Measurements from ENCODE around the gene LMF2.
"Not testable (repeated sequence)": the region's sequence is repeated elsewhere in the genome, so short reads cannot be mapped to it uniquely, and the experiment has no call there.

DNA sequence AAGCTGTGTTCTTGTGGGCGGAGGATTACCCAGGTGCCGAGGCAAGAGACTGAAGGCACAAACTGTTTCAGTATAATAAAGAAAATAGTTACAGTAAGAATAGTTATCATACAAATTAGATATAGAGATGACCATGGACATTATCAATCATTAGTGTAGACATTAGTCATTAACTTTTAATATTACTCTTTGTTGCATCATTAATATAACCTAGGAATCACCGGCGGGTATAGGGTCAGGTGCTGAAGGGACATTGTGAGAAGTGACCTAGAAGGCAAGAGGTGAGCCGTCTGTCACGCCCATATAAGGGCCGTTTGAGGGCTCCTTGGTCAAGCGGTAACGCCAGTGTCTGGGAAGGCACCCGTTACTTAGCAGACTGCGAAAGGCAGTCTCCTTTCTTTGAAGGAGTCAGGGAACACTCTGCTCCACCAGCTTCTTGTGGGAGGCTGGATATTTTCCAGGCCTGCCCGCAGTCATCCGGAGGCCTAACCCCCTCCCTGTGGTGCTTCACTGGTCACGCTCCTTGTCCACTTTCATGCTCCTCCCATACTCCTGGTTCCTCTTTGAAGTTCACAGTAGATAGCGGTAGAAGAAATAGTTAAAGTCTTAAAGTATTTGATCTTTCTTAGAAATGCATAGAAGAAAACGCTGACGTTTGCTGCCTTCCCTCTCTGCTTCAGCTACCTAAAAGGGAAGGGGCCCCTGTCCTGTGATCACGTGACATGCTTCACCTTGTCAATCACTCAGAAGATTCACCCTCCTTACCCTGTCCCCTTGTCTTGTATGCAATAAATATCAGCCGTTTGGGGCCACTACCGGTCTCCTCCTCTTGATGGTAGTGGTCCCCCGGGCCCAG lies 26.6 kb upstream of the LMF2 start:
- TF ChIP-seq CTCF, POLR2A (IDR thresholded peaks at IDR 0.05): not testable (repeated sequence)

Data from uterus (tissue), 2 donors.